Measurements from ENCODE around the gene GDF9.

Gene GDF9

DNA sequence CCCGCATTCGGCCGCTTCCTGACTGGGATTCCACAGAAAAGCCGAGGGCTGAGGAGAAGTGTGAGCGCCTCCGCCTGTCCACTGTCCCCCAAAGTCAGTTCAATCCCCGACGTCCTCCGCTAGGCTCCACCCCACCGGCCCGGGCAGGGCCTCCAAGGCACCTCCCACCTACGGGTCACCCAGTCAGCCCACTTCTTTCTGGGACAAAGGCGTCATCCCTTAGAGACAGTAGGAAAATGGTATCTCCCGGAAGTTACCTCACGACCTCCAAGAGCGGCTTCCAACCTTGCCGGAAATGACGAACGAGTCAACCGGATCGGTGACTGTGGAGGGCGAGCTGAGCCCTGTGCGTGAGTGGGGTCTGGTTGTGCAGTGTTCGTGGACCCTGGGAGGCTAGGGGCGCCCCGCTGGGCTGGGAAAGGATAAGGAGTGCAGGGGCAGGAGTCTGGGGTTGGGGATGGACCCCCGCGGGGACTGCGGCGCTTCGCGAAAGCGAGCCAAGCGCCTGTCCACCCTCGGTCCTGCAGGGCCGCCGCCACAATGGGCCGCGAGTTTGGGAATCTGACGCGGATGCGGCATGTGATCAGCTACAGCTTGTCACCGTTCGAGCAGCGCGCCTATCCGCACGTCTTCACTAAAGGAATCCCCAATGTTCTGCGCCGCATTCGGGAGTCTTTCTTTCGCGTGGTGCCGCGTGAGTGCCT, at the start of gene GDF9, which contains the start of gene UQCRQ:
Gene GDF9 (minus strand): TSS at position 128 of the 704 bp plus-strand sequence. CDS start 1,936 bp downstream, outside the sequence.
Gene UQCRQ (plus strand): TSS at position 301 of the 704 bp plus-strand sequence. CDS start 240 bp downstream, at position 541.
- peak; percentile 99 for DNase-seq

- DNase-seq, result no peak
Measured at GRCh38 chr5:132915681-132916080, 49.4 kb upstream of the GDF9 start.

GRCh38 chr5:132909702-132910101, 43.4 kb upstream of the GDF9 start:
- no peak for DNase-seq

GRCh38 chr5:132907161-132907560, 40.9 kb upstream of the GDF9 start:
- no peak for DNase-seq

DNA sequence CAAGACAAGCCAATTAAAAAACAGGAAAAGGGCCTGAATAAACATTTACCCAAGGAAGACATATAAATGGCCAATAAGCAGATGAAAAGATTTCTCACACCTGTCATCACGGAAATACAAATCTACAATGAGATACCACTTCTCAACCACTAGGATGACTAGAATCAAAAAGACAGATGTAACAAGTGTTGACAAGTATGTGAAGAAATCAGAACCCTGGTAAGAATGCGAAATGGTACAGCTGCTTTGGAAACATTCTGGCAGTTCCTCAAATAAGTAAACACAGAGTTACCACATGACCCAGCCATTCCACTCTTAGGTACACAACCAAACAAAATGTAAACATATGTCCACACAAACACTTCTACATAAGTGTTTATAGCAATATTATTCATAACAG, 39.7 kb upstream of the GDF9 start:
- peak; percentile 93 for DNase-seq

DNA sequence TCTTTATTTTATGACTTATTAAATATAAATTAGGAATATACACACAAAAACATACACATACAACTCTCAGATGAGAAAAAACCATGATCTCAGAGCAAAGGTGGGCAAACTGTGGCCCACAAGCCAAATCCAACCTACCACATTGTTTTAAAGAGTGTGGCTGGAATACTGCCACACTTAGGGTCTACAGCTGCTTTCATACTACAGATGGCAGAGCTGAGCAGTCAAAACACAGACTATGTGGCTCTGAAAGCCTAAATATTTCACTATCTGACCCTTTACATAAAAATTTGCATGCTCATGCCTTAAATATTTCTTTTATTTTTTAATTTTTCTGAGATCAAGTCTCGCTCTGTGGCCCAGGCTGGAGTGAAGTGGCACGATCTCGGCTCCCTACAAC, 35.5 kb upstream of the GDF9 start:
- DNase-seq, result no peak

GRCh38 chr5:132901036-132901435, 34.8 kb upstream of the GDF9 start:
- no peak for DNase-seq

DNA sequence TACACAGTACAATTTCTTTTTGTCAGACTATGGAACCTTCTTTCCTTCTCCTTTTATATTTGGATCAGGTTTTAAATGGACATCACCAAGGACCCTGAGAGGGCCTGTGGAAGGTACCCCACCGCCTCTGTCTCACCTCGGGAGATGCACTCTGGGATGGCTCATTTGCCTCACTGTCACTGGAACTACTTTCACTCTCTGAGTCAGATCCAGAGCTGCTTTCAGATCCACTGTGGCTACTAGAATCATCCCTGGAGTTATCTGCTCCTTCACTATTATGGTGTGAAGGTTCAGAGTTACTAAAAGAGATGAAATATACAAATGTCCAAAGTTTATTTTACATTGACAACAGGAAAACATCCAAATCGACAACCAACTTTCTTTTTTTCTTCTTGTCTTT, 31.8 kb upstream of the GDF9 start:
- no peak for DNase-seq

GRCh38 chr5:132896685-132897084, 30.4 kb upstream of the GDF9 start:
- no peak for DNase-seq

GRCh38 chr5:132895719-132896305, 29.5 kb upstream of the GDF9 start:
- no peak for DNase-seq

GRCh38 chr5:132890817-132891216, 24.5 kb upstream of the GDF9 start:
- no peak for DNase-seq

DNA sequence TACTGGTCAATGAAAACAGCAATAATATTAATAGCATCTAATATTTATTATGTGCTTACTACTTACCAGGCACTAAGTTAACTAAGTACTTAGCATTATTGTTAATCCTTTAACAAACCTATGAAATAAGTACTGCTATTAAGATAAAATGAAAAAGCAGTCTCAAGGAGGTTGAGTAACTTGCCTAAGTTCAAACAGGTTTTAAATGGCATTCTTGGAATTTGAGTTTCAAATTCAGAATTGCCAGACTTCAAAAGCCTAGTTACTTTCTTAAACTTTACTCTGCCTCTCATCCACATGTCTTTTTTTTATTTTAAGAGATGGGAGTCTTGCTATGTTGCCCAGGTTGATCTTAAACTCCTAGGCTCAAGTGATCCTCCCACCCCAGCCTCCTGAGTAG, 23.2 kb upstream of the GDF9 start:
- DNase-seq, result no peak

GRCh38 chr5:132887283-132887682, 21.0 kb upstream of the GDF9 start:
- DNase-seq, result no peak

DNA sequence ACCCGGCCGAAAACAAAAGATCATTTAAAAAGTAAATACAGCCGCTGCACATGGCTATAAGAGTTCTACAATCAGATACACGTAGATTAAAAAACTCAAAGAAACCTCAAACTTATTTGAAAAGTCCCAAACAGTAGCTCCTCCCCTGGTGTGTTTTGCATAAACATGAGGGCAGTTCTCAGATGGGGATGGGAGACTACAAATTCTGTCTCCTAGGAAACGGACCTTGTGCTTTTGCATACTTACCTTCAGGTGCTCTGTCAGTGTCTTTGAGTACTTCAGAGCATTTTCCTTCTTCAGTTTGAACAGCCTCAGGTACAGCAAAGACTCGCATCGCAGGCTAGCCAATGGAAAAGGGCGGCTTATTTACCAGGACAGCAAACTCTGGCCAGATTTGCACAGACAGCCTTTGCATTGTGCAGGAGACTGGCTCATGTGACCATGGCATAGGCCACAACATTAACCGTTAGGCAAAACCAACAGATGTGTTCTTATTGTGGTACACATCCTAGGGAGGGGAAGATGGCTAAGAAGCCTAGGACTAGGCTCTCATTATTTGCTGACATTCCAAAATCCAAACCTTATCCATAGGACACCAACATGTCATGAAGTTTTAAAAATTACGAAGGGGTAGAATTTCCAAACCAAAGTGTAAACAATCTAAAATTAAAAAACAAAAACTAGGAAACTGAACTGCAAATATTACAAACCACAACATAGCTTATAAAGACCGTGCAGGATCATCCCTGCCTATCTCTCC, 20.0 kb upstream of the GDF9 start:
- no peak for DNase-seq

DNA sequence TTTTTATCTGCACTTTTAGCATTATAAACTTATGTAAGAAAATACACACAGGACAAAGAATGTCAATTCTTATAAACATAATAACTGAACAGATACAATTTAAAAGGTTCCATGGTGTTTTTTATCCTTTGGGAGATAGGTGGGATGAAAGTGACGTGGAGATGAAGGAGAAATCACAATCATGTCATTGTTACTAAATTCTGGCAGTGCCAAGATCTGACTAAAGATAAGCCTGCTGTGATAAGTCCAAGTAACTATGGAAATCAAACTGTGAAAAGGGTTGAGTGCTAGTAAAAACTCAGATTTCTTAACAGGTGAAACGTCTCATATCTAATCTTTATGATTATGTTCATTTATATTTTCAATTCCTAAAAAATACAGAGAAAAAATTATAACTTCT, 18.3 kb upstream of the GDF9 start:
- no peak for DNase-seq

GRCh38 chr5:132883261-132883834, 17.1 kb upstream of the GDF9 start:
- DNase-seq, result peak; percentile 55

- peak; percentile 29 for DNase-seq
Measured at GRCh38 chr5:132877938-132878337, 11.7 kb upstream of the GDF9 start.

DNA sequence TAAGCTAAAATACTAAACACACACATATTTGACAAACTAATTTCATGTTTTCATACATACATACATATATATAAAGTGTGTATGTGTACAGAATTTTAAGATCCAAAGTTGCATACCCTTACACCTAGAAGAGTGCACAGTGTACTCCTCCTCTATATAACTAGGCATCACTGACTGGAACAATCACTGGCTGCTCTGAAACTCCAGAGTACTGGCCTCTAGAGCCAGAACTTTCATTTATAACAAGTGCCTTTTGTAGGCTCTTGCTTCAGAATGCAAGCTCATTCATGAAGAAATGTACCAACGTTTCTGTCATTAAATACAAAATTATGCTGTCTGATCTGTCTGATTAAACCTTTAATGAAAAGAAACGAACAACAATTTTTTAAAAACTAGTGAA, 11.2 kb upstream of the GDF9 start:
- no peak for DNase-seq

GRCh38 chr5:132876020-132876759, 9.9 kb upstream of the GDF9 start:
- DNase-seq, result no peak

- no peak for DNase-seq
Measured at GRCh38 chr5:132873930-132874271, 7.6 kb upstream of the GDF9 start.

- DNase-seq, result no peak
Measured at GRCh38 chr5:132873119-132873929, 7.1 kb upstream of the GDF9 start, which contains the start of gene LEAP2. LEAP2 (plus strand) TSS chr5:132873668; CDS start chr5:132873695, 27 bp downstream.

DNA sequence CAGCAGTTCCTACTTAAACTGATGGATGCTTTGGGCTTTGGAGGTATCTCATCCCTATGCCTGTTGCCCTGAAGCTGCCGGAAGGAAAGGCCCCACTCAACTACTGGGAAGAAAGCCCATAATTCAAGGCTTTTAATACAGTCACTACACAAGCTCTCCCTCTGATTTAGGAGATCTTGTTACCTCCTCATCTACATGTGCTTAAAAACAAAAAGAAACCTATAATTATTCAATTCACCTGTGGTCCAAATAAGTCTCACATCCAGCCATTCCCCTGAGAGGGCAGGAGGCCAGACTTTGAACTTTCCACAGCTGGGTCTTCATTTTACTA, 6.5 kb upstream of the GDF9 start:
- DNase-seq, result no peak

Measured in NCI-H2029 (cell line).